Kidney (tissue), 14 donors: Measurements from ENCODE around the gene ANO2. TPM values are rescaled to one million over a fixed set of nuclear protein-coding genes. Genes with fewer than 3 reads are reported as not detected.

Experiments
- DNase-seq, 5 donors: peaks; one replicate each; pipeline ENCODE4 v3.0.0-alpha.2; 2013 to 2020
- FAIRE-seq: peaks from 2 replicates; lab custom pipeline; 2012; peaks lifted over from hg19 to GRCh38; lab: Jason Lieb, UNC
- H3K27ac ChIP-seq, 2 donors: one replicate each; pipeline ENCODE4 v1.7.0; 2013; ENCODE audit warnings: low read depth in 2 of 2, low read length in 2 of 2, inconsistent platforms in 1 of 2
- H3K27me3 ChIP-seq: one replicate; pipeline ENCODE4 v1.7.1; 2013; ENCODE audit warnings: low read length, inconsistent platforms; ENCODE audit not compliant: control insufficient read depth, insufficient read depth
- H3K36me3 ChIP-seq, 3 donors: one replicate each; pipeline versions ENCODE4 v1.7.0 to v1.7.1; 2013; ENCODE audit warnings: low read length in 3 of 3, control low read depth in 1 of 3, inconsistent platforms in 1 of 3; ENCODE audit not compliant: insufficient read depth in 3 of 3, control insufficient read depth in 2 of 3
- H3K4me1 ChIP-seq, 3 donors: one replicate each; pipeline versions ENCODE4 v1.7.0 to v1.7.1; 2013; ENCODE audit warnings: low read length in 3 of 3, inconsistent platforms in 1 of 3, low read depth in 1 of 3; ENCODE audit not compliant: control insufficient read depth in 2 of 3, insufficient read depth in 2 of 3
- H3K4me3 ChIP-seq, 3 donors: one replicate each; pipeline versions ENCODE4 v1.7.0 to v1.8.1; 2013; ENCODE audit warnings: low read length in 3 of 3, control low read depth in 1 of 3, inconsistent platforms in 1 of 3
- H3K9ac ChIP-seq, 3 donors: one replicate each; pipeline versions ENCODE4 v1.7.0 to v1.7.1; 2013; ENCODE audit warnings: low read length in 3 of 3, control low read depth in 1 of 3, inconsistent platforms in 1 of 3
- H3K9me3 ChIP-seq, 3 donors: one replicate each; pipeline versions ENCODE4 v1.7.0 to v1.7.1; 2013; ENCODE audit warnings: low read length in 3 of 3, control low read depth in 1 of 3, inconsistent platforms in 1 of 3; ENCODE audit not compliant: control insufficient read depth in 2 of 3, insufficient read depth in 1 of 3
- CTCF ChIP-seq: IDR thresholded peaks from 3 replicates; pipeline ENCODE4 v1.5.1; 2012; ENCODE audit warnings: mild to moderate bottlenecking, moderate library complexity, borderline replicate concordance; ENCODE audit not compliant: insufficient read depth; ENCODE audit errors: extremely low read depth
- intact Hi-C: fragments of 100-400 bp; cut with DNase I; formaldehyde crosslinking; loops from one replicate; pipeline ENCODE4 v1.11.1; 2022
- polyA plus RNA-seq: library from polyadenylated mRNA; stranded (reverse); fragments of 350-450 nt; fragmentation: Illumina TruSeq; extraction: RNeasy Lipid Tissue Mini Kit (QIAGEN cat#74804); gene quantifications from one replicate; pipeline ENCODE4 v1.2.3, GENCODE V29; 2014; ENCODE audit warnings: low read depth, low replicate concordance; ENCODE audit not compliant: insufficient read depth
- total RNA-seq: library from RNA; stranded (reverse); fragmentation: NEBNext Ultra II Directional; extraction: Animal tissue kit (Norgen Biotek cat#: 25700); gene quantifications from one replicate; pipeline ENCODE4 v1.2.1, GENCODE V29; 2021
- donor health status: control.
- donor health status: control.
- donor health status: control.
- donor health status: control.
- donor health status: control.
- donor health status: DM: yes; HTN: yes; CAD: no.
- donor health status: Normal renal cell carcinoma (clear cell type).

Gene ANO2
- total and polyA plus RNA-seq, 2 donors from 2014 or later: 0.34 to 4.4 TPM

- Histone ChIP-seq H3K27me3 (no peaks in the 10 kb centered on the region), H3K27ac (no peak overlapping the region), H3K9ac (no peak overlapping the region), H3K4me3 (no peak overlapping the region), H3K4me1 (no peaks in the 10 kb centered on the region), H3K36me3 (no peaks in the 10 kb centered on the region), H3K9me3 (no peaks in the 10 kb centered on the region)
- FAIRE-seq (no peak), DNase-seq (no peak)
- TF ChIP-seq CTCF: no peak
- intact Hi-C loops: no loop called here
Observed at GRCh38 chr12:5691943-5692342, 253.1 kb downstream of the ANO2 start.

DNA sequence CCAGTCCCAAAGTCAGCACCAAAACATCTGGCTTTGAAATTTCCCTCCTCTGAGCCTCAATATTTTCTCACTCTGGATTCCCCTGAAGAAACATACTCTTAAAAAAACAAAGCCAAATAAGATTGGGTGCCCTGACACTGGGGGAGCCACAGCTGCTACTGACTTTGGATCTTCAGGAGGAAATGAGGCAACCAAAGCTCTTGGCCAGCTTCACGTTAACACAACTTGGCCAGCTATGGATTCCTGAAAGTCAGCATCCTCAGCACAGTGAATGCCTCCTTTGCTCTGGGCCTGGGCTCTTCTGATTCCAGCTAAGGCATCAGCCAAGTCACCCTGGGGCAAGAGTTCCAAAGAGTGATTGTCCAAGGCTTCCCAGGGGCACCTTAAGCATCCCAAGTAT lies 254.8 kb downstream of the ANO2 start:
- DNase-seq (no peak), FAIRE-seq (no peak)
- intact Hi-C loops: no loop called here
- no peak overlapping the region for H3K9ac ChIP-seq
- H3K36me3 ChIP-seq: no peaks in the 10 kb centered on the region
- H3K4me1 ChIP-seq: no peaks in the 10 kb centered on the region
- TF ChIP-seq CTCF: no peak
- no peak overlapping the region for H3K4me3 ChIP-seq
- no peaks in the 10 kb centered on the region for H3K9me3 ChIP-seq
- no peaks in the 10 kb centered on the region for H3K27me3 ChIP-seq
- H3K27ac ChIP-seq: no peak overlapping the region

DNA sequence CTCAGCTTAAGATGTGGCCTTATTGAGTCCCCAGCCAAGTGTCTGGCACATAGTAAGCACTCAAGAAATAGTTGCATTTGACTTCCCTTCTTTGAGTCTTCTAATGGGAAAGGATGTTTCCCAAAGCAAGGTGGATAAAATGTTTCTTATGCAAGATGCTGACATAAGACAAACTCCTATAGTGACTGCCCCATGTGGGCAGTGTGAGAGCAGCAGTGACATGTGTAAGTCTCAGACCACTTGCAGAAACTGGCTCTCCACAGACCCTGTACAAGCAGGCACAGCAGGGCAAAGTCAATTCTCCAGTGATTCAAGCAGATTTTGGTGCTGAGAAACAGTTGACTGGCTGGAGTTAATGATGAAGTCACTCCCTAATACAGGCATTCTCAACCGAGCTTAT lies 255.3 kb downstream of the ANO2 start:
- H3K27ac ChIP-seq: no peak overlapping the region
- no peak for FAIRE-seq
- TF ChIP-seq CTCF: no peak
- H3K9ac ChIP-seq: no peak overlapping the region
- intact Hi-C loops: no loop called here
- H3K27me3 ChIP-seq: no peaks in the 10 kb centered on the region
- no peak for DNase-seq
- no peaks in the 10 kb centered on the region for H3K9me3 ChIP-seq
- H3K36me3 ChIP-seq: no peaks in the 10 kb centered on the region
- H3K4me1 ChIP-seq: no peaks in the 10 kb centered on the region
- no peak overlapping the region for H3K4me3 ChIP-seq

DNA sequence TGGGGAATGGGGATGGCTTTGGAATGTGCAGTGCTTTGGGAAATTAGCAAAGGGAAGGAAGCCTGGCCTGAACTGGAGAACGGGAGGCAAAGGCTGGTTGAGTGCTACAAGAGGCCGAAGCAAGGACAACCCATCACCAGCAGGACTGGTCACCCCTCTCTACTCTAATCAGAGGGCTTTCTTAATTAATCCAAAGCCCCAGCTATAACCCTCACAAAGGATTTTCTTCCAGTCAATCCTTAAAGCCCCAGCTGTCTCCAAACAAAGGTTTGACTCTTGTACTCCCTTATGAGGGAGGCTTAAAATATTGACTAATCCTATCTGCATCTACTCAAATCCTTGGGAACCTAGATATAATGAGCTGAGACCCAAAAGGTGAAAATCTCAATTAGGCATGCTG lies 256.8 kb downstream of the ANO2 start:
- Histone ChIP-seq H3K27me3 (no peaks in the 10 kb centered on the region), H3K9me3 (no peaks in the 10 kb centered on the region), H3K27ac (no peak overlapping the region), H3K9ac (no peak overlapping the region), H3K36me3 (no peaks in the 10 kb centered on the region), H3K4me3 (no peak overlapping the region), H3K4me1 (no peaks in the 10 kb centered on the region)
- no peak for TF ChIP-seq CTCF
- FAIRE-seq (no peak), DNase-seq (no peak)
- intact Hi-C loops: no loop called here
